GM23338 (cell line): ENCODE results near the gene PCSK2. TPM values are rescaled to one million over a fixed set of nuclear protein-coding genes. Genes with fewer than 3 reads are reported as not detected.

Experiments used
- ATAC-seq: fragments of 200-7000 bp; cut with Tn5 transposase; 3 replicates; pipeline ENCODE4 v1.9.1; 2020
- DNase-seq: peaks from one replicate; pipeline ENCODE4 v3.0.0-alpha.2; 2015; ENCODE audit warnings: low spot score
- H2AFZ ChIP-seq: fragments of 200-600 bp; sonication (generic); 2 replicates; pipeline ENCODE4 v1.8.0; 2016; ENCODE audit warnings: antibody characterized with exemption, mild to moderate bottlenecking, moderate library complexity
- H3F3A ChIP-seq: fragments of 200-600 bp; sonication (generic); replicated peaks from 2 replicates; pipeline ENCODE4 v1.8.0; 2017; ENCODE audit warnings: antibody characterized with exemption, mixed run types, low read depth
- H3K27ac ChIP-seq: fragments of 200-600 bp; sonication (generic); 2 replicates; pipeline ENCODE4 v1.6.1; 2016; ENCODE audit warnings: low read depth
- H3K27me3 ChIP-seq: fragments of 200-600 bp; sonication (generic); 2 replicates; pipeline ENCODE4 v1.8.0; 2016; ENCODE audit warnings: mild to moderate bottlenecking, mixed run types, moderate library complexity; ENCODE audit not compliant: insufficient read depth
- H3K36me3 ChIP-seq: fragments of 200-600 bp; sonication (generic); 2 replicates; pipeline ENCODE4 v1.8.0; 2016; ENCODE audit warnings: mild to moderate bottlenecking; ENCODE audit not compliant: insufficient read depth
- H3K4me1 ChIP-seq: fragments of 200-600 bp; sonication (generic); 2 replicates; pipeline ENCODE4 v1.8.0; 2016; ENCODE audit warnings: mild to moderate bottlenecking, moderate library complexity; ENCODE audit not compliant: insufficient read depth
- H3K4me2 ChIP-seq: fragments of 200-600 bp; sonication (generic); 2 replicates; pipeline ENCODE4 v1.7.1; 2017; ENCODE audit warnings: mixed run types
- H3K4me3 ChIP-seq: fragments of 200-600 bp; sonication (generic); 2 replicates; pipeline ENCODE4 v1.6.1; 2016; ENCODE audit warnings: mixed run types
- H3K79me2 ChIP-seq: fragments of 200-600 bp; sonication (generic); replicated peaks from 2 replicates; pipeline ENCODE4 v1.8.0; 2017; ENCODE audit warnings: mild to moderate bottlenecking; ENCODE audit not compliant: insufficient read depth
- H3K9me2 ChIP-seq: fragments of 200-600 bp; sonication (generic); 2 replicates; pipeline ENCODE4 v1.8.0; 2017; ENCODE audit not compliant: insufficient read depth
- H4K20me1 ChIP-seq: fragments of 200-600 bp; sonication (generic); replicated peaks from 2 replicates; pipeline ENCODE4 v1.8.0; 2017; ENCODE audit warnings: mild to moderate bottlenecking; ENCODE audit not compliant: insufficient read depth
- H3K27ac Mint-ChIP-seq: 2 replicates; pipeline ENCODE4 v1.8.0; 2020; ENCODE audit warnings: inconsistent platforms, mild to moderate bottlenecking, moderate library complexity, mixed read lengths
- H3K27me3 Mint-ChIP-seq: 3 replicates; pipeline ENCODE4 v1.8.0; 2022; ENCODE audit warnings: low read depth, mild to moderate bottlenecking, moderate library complexity, mixed read lengths, inconsistent platforms; ENCODE audit not compliant: insufficient read depth, poor library complexity
- H3K36me3 Mint-ChIP-seq: 3 replicates; pipeline ENCODE4 v1.8.0; 2021; ENCODE audit warnings: low read depth, mild to moderate bottlenecking, inconsistent platforms, moderate library complexity, mixed read lengths
- H3K4me1 Mint-ChIP-seq: 3 replicates; pipeline ENCODE4 v1.8.0; 2020; ENCODE audit warnings: mild to moderate bottlenecking, inconsistent platforms, mixed read lengths
- H3K4me3 Mint-ChIP-seq: 3 replicates; pipeline ENCODE4 v1.8.0; 2021; ENCODE audit warnings: moderate library complexity, mild to moderate bottlenecking, inconsistent platforms, mixed read lengths
- H3K9me3 Mint-ChIP-seq: 3 replicates; pipeline ENCODE4 v1.8.0; 2020; ENCODE audit warnings: moderate library complexity, mild to moderate bottlenecking, inconsistent platforms, mixed read lengths
- CREB1 ChIP-seq: fragments of 250-450 bp; sonication (Bioruptor Pico); IDR thresholded peaks from 2 replicates; pipeline ENCODE4 v1.5.0; 2020; ENCODE audit warnings: low read depth, mild to moderate bottlenecking, moderate library complexity
- EZH2 ChIP-seq: fragments of 200-600 bp; sonication (generic); IDR thresholded peaks from one replicate; pipeline ENCODE4 v1.8.0; 2017; ENCODE audit warnings: antibody characterized with exemption, mild to moderate bottlenecking, low read depth; ENCODE audit not compliant: unreplicated experiment
- EZH2phosphoT487 ChIP-seq: fragments of 200-600 bp; sonication (generic); IDR thresholded peaks from one replicate; pipeline ENCODE4 v1.8.1; 2018; ENCODE audit warnings: antibody characterized with exemption; ENCODE audit not compliant: unreplicated experiment
- JUNB ChIP-seq: IDR thresholded peaks from one replicate; pipeline ENCODE4 v1.6.1; 2016; ENCODE audit warnings: antibody characterized with exemption; ENCODE audit not compliant: unreplicated experiment
- NANOG ChIP-seq: IDR thresholded peaks from 2 replicates; pipeline ENCODE4 v1.6.1; 2016; ENCODE audit warnings: antibody characterized with exemption, borderline replicate concordance
- POLR2AphosphoS5 ChIP-seq: IDR thresholded peaks from 2 replicates; pipeline ENCODE4 v1.6.1; 2016; ENCODE audit warnings: antibody characterized with exemption, low read depth
- STAT1 ChIP-seq: IDR thresholded peaks from one replicate; pipeline ENCODE4 v1.6.1; 2016; ENCODE audit warnings: antibody characterized with exemption; ENCODE audit not compliant: unreplicated experiment
- ZNF114 ChIP-seq: fragments of 250-450 bp; sonication (Bioruptor Pico); IDR thresholded peaks from 2 replicates; pipeline ENCODE4 v1.5.0; 2020; ENCODE audit warnings: mild to moderate bottlenecking, moderate library complexity
- ZNF331 ChIP-seq: fragments of 250-450 bp; sonication (Bioruptor Pico); IDR thresholded peaks from 2 replicates; pipeline ENCODE4 v1.5.0; 2020; ENCODE audit warnings: low read depth, mild to moderate bottlenecking, moderate library complexity
- polyA plus RNA-seq: library from polyadenylated mRNA; unstranded; fragments of >200 nt; fragmentation: Nextera tagmentation; extraction: Ambion mirVana; gene quantifications from 2 replicates; pipeline ENCODE4 v1.2.1, GENCODE V29; 2016
- total RNA-seq: library from RNA; depleted of rRNA; stranded (reverse); fragments of >200 nt; shearing (Covaris generic); gene quantifications from 2 replicates; pipeline ENCODE4 v1.2.3, GENCODE V29; 2014
- TF ChIP-seq, protein P1 (sequence below): IDR thresholded peaks from 2 replicates; pipeline ENCODE4 v1.6.1; 2016; ENCODE audit warnings: antibody characterized with exemption
- TF ChIP-seq, protein P2 (sequence below), 2 experiments: fragments of 200-600 bp in 1 of 2; sonication (generic) in 1 of 2; conservative IDR thresholded peaks; 2 replicates each; pipeline versions ENCODE4 v1.5.1 to v1.6.1; 2016 to 2017; ENCODE audit warnings: antibody characterized with exemption in 2 of 2, low read depth in 2 of 2, mild to moderate bottlenecking in 2 of 2, moderate library complexity in 1 of 2
- TF ChIP-seq, protein P3 (sequence below): fragments of 250-450 bp; sonication (Bioruptor Pico); IDR thresholded peaks from 2 replicates; pipeline ENCODE4 v1.5.0; 2020; ENCODE audit warnings: mild to moderate bottlenecking, moderate library complexity

Gene PCSK2
- total and polyA plus RNA-seq, 2 experiments from 2014 or later, result 0.37 to 1.1 TPM

DNA sequence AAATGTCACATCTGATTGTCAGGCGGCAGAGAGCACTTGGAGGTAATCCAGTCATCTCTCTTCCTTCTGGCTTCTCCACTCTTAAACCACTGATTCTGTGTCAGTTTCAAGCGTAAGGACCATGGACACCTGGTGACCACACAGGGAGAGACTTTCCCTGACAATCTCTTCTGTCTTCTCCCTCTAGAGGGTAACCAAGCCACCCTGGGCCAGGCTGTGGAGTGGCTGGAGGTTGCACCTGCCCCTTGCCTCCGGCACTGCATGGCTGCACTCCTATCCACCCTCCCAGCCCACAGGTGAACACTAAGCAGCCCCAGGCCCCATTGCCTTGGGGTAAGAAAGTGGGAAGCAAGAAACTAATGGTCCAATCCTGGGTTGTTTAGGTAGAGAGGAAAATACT lies 225.6 kb downstream of the PCSK2 start (continued):
- TF ChIP-seq, protein P1, sequence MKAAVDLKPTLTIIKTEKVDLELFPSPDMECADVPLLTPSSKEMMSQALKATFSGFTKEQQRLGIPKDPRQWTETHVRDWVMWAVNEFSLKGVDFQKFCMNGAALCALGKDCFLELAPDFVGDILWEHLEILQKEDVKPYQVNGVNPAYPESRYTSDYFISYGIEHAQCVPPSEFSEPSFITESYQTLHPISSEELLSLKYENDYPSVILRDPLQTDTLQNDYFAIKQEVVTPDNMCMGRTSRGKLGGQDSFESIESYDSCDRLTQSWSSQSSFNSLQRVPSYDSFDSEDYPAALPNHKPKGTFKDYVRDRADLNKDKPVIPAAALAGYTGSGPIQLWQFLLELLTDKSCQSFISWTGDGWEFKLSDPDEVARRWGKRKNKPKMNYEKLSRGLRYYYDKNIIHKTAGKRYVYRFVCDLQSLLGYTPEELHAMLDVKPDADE, result no peak
- TF ChIP-seq POLR2AphosphoS5 (no peak), JUNB (no peak), NANOG (no peak)

DNA sequence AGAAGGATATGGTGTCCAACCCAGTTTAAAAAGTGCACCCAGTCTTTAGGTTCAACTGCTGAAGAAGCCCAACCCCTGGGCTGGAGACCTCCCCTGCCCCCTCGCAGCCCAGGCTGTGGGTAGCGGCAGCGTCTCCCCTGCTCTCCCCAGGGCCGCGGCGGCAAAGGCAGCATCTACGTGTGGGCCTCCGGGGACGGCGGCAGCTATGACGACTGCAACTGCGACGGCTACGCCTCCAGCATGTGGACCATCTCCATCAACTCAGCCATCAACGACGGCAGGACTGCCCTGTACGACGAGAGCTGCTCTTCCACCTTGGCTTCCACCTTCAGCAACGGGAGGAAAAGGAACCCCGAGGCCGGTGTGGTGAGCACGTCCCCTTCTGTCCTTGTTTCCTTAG lies 226.8 kb downstream of the PCSK2 start:
- H3K27me3 ChIP-seq, result no peaks in the 10 kb centered on the region
- no peaks in the 10 kb centered on the region for H3K36me3 ChIP-seq
- Mint-ChIP-seq H3K27me3 (no peaks in the 10 kb centered on the region), H3K4me1 (no peaks in the 10 kb centered on the region), H3K9me3 (no peaks in the 10 kb centered on the region), H3K27ac (no peak overlapping the region), H3K36me3 (no peaks in the 10 kb centered on the region), H3K4me3 (no peak overlapping the region)
- H4K20me1 ChIP-seq, result no peaks in the 10 kb centered on the region
- ATAC-seq (no peak; the same call in 2 of the 3 replicates), DNase-seq (no peak)
- H3K4me2 ChIP-seq, result no peak overlapping the region
- H3K9me2 ChIP-seq, result no peaks in the 10 kb centered on the region
- no peak overlapping the region for H3K4me3 ChIP-seq
- H3F3A ChIP-seq, result no peaks in the 10 kb centered on the region
- H3K4me1 ChIP-seq, result no peaks in the 10 kb centered on the region
- peak overlapping the region; percentile 48 for H2AFZ ChIP-seq
- no peak overlapping the region for H3K27ac ChIP-seq
- H3K79me2 ChIP-seq, result no peaks in the 10 kb centered on the region
- TF ChIP-seq POLR2AphosphoS5 (no peak), STAT1 (no peak), EZH2 (no peak), CREB1 (CRISPR knock-in tag) (no peak), ZNF331 (CRISPR knock-in tag) (no peak), ZNF114 (CRISPR knock-in tag) (no peak), EZH2phosphoT487 (no peak), JUNB (no peak), NANOG (no peak)
- TF ChIP-seq, protein P2, sequence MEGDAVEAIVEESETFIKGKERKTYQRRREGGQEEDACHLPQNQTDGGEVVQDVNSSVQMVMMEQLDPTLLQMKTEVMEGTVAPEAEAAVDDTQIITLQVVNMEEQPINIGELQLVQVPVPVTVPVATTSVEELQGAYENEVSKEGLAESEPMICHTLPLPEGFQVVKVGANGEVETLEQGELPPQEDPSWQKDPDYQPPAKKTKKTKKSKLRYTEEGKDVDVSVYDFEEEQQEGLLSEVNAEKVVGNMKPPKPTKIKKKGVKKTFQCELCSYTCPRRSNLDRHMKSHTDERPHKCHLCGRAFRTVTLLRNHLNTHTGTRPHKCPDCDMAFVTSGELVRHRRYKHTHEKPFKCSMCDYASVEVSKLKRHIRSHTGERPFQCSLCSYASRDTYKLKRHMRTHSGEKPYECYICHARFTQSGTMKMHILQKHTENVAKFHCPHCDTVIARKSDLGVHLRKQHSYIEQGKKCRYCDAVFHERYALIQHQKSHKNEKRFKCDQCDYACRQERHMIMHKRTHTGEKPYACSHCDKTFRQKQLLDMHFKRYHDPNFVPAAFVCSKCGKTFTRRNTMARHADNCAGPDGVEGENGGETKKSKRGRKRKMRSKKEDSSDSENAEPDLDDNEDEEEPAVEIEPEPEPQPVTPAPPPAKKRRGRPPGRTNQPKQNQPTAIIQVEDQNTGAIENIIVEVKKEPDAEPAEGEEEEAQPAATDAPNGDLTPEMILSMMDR (conservative IDR thresholded peaks at IDR 0.05; ENCODE audit: low read depth in 2 of 2), result no peak
- TF ChIP-seq, protein P1, result no peak
- TF ChIP-seq, protein P3, sequence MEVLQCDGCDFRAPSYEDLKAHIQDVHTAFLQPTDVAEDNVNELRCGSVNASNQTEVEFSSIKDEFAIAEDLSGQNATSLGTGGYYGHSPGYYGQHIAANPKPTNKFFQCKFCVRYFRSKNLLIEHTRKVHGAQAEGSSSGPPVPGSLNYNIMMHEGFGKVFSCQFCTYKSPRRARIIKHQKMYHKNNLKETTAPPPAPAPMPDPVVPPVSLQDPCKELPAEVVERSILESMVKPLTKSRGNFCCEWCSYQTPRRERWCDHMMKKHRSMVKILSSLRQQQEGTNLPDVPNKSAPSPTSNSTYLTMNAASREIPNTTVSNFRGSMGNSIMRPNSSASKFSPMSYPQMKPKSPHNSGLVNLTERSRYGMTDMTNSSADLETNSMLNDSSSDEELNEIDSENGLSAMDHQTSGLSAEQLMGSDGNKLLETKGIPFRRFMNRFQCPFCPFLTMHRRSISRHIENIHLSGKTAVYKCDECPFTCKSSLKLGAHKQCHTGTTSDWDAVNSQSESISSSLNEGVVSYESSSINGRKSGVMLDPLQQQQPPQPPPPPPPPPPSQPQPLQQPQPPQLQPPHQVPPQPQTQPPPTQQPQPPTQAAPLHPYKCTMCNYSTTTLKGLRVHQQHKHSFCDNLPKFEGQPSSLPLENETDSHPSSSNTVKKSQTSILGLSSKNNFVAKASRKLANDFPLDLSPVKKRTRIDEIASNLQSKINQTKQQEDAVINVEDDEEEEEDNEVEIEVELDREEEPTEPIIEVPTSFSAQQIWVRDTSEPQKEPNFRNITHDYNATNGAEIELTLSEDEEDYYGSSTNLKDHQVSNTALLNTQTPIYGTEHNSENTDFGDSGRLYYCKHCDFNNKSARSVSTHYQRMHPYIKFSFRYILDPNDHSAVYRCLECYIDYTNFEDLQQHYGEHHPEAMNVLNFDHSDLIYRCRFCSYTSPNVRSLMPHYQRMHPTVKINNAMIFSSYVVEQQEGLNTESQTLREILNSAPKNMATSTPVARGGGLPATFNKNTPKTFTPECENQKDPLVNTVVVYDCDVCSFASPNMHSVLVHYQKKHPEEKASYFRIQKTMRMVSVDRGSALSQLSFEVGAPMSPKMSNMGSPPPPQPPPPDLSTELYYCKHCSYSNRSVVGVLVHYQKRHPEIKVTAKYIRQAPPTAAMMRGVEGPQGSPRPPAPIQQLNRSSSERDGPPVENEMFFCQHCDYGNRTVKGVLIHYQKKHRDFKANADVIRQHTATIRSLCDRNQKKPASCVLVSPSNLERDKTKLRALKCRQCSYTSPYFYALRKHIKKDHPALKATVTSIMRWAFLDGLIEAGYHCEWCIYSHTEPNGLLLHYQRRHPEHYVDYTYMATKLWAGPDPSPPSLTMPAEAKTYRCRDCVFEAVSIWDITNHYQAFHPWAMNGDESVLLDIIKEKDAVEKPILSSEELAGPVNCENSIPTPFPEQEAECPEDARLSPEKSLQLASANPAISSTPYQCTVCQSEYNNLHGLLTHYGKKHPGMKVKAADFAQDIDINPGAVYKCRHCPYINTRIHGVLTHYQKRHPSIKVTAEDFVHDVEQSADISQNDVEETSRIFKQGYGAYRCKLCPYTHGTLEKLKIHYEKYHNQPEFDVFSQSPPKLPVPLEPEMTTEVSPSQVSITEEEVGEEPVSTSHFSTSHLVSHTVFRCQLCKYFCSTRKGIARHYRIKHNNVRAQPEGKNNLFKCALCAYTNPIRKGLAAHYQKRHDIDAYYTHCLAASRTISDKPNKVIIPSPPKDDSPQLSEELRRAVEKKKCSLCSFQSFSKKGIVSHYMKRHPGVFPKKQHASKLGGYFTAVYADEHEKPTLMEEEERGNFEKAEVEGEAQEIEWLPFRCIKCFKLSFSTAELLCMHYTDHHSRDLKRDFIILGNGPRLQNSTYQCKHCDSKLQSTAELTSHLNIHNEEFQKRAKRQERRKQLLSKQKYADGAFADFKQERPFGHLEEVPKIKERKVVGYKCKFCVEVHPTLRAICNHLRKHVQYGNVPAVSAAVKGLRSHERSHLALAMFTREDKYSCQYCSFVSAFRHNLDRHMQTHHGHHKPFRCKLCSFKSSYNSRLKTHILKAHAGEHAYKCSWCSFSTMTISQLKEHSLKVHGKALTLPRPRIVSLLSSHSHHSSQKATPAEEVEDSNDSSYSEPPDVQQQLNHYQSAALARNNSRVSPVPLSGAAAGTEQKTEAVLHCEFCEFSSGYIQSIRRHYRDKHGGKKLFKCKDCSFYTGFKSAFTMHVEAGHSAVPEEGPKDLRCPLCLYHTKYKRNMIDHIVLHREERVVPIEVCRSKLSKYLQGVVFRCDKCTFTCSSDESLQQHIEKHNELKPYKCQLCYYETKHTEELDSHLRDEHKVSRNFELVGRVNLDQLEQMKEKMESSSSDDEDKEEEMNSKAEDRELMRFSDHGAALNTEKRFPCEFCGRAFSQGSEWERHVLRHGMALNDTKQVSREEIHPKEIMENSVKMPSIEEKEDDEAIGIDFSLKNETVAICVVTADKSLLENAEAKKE (CRISPR knock-in tag), result no peak
